Mucosa of gallbladder (tissue), 1 donor: ENCODE measurements around the gene CASS4. TPM values are rescaled to one million over a fixed set of nuclear protein-coding genes. Genes with fewer than 3 reads are reported as not detected.

Experiments
- DNase-seq: peaks from one replicate; pipeline ENCODE4 v3.0.0-alpha.2; 2020; ENCODE audit warnings: low spot score
- total RNA-seq: library from RNA; stranded (reverse); gene quantifications from one replicate; pipeline ENCODE4 v1.2.1, GENCODE V29; 2021
- donor health status: DM: no; HTN: no; CAD: no.

The CASS4 gene
- total RNA-seq, 1 donor from 2014 or later: 2.0 TPM

DNA sequence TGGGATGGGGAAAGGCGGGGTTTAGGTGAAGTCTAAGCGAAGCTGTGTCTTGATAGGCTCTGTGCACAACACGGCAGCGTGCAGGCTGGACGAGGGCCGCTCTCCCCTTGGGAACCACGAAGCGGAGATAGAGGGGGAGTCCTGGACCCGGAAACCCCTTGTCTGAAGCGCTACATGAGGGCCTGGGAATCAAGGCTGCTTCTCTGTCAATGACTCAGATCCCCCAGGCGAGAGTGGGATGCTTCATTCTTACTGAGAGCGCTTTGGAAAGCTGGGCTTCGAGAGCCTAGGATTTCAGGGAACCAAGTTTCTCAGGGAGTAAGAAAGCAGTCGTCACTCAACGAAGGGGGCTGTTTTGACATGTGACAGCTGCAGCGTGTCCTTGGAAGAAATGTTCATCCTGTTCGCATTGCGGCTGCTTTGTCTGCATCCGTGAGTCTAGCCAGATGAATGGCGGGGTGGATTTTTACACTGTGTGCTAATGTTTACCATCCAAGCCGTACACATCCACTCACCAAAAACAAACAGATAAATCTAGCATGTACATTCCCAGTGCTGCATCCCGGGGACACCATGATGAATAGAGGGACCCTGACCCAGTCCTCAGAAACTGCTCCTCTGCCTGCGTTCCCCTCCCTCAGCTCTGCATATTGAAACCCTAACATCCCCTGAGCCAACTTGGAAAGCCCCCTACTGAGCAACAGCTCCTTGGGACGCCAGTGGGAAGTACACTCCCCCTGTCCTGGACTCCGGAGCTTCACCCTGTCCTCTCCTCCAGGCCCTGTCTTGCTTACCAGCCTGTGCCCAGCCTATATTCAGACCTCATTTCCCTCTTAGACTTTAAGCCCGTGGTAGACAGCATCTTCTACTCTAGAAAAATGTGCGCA lies 31.8 kb downstream of the CASS4 start:
- no peak for DNase-seq

DNA sequence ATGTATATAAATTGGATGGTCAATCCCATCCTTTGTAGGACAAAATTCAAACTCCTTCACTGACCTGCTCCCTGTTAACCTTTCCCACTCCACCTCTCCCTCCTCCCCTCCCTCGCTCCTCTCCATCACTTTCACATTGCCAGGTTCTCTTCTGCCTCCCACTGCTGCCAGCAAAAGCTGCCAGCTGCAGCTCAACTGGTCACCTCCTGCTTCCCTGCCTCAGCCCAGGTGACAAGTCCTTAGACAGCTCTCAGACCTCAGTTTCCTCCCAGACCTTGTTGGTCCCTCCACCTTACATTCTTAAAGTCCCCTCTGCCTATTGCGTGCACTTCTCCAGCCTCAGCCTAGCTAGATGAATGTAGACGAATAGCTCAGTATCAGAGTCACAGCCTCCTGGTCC lies 33.1 kb downstream of the CASS4 start:
- DNase-seq: no peak

DNA sequence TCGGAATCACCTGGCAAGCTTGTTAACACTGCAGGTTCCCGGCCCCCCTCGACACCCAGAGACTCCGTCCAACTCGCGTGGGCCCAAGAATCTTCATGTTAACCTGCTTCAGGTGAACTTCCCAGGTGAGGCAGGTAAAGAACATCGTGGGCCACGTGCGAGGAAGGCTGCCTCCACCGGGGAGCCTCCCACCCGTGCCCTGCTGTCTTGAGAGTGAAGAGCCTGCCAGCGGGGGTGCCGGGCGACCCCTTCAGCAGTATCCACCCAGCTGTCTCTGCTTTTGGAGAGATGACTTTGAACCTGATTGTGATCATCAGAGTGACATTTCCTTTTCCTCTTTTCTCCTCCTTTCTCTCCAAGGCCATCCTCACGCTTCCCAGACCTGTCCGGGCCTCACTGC lies 33.5 kb downstream of the CASS4 start:
- DNase-seq: no peak

DNA sequence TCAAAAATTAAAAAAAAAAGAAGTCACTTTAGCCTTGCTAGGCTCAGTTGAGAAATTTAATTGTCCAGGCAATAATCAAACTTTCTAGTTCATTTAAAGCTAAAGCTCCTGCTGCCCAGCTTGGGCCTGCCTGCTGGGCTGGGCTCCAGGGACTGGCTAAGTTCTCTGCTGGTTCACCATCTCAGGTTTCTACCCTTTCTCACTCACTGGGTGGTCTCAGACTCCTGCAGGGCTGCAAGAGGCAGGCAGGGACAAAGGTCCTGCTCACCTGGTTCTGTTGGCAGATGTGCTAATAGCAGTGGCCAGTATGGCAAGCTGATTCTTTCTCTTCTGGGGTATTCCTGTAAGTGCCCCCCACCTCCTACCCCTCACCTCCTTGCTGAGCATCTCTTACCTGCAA lies 35.2 kb downstream of the CASS4 start:
- no peak for DNase-seq

DNA sequence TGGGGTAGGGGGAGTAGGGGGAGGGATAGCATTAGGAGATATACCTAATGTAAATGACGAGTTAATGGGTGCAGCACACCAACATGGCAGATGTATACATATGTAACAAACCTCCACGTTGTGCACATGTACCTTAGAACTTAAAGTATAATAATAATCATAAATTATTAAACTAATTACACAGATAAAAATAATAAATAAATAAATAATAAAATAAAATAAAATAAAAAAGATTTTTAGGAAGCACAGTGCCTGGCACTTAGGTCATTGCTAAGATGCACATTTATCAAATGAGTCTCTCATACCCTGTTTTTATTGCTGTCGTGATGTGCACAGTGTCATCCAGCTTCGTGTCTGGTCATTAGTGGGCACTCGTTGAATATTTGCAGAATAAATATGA lies 37.4 kb downstream of the CASS4 start:
- no peak for DNase-seq

DNA sequence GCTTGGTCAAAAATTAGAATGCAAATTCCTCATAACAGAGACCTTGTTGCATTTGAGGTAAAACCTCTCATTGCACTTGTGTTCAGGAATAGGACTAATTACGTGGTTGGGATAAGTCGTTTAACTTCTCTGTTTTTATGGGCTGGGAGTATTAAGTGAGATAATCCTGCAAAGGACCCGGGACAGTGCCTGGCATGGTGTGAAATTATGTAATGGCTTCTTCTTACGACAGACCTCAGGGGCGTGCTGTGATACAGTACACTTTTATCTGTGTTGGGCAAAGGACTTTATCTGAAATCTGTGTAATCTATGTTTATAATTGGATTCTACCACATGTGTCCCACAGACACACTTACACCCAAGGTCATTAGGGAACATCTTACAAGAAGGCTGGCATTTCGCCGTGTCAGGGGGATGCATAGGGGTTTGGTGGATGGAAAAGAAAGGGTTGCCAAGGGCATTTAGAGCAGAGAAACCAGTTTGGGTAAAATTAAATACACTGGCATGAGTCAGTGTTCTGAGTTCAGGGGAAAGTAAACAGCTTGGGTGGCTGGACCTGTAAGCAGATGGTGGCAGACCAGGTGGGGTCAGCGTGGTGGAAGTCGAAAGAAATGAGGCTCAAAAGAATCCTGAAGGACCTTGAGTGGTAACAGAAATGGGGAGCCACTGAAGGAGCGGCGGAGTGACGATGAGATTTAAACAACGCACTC lies 39.2 kb downstream of the CASS4 start:
- no peak for DNase-seq

DNA sequence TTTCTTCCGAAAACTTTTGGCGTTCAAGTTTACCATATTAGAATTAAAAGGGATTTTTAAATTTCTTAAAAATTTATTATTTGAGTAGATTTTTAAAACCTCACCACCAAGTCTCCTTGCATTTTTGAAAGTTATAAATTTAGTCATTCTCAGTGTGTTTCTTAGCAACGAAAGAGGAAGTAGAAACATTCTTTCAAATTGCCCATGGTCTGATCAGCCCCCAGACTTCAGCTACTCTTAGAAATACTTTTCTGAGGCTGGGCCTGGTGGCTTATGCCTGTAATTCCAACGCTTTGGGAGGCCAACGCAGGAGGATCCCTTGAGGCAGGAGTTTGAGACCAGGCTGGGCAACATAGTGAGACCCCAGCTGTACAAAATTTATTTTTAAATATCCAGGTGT lies 41.3 kb downstream of the CASS4 start:
- no peak for DNase-seq

DNA sequence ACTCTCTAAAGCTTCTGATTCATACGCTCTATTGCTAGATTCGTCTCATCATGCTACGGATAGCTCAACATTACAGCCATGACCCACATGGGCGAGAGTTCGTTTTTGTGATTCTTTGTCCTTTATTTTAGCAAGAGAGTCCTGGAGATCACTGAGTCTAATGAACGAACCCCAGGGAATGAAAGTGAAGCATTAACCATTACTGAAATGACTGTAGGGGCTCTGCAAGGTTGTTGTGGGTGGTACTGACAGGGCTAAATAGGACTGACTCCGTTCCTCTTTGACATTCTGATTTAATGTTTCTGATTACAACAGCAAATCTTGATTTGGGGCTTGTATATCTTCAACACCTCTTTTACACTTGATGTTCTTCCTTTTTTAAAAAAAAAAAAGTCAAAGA lies 42.7 kb downstream of the CASS4 start:
- no peak for DNase-seq

DNA sequence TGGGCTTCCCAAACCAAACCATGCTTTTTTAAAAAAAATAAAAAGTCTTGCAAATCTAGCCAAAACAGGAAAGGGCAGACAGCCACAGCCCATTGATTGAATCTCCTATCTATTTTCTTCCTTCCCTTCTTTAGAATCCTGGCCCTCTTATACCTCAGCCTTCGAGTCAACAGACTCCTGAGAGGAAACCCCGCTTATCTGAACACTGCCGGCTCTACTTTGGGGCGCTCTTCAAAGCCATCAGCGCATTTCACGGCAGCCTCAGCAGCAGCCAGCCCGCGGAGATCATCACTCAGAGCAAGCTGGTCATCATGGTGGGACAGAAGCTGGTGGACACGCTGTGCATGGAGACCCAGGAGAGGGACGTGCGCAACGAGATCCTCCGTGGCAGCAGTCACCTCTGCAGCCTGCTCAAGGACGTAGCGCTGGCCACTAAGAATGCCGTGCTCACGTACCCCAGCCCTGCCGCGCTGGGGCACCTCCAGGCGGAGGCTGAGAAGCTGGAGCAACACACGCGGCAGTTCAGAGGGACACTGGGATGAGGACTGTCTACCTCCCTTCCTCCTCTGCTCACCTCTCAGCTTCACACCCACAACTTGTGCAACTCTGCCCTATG lies 46.3 kb downstream of the CASS4 start:
- no peak for DNase-seq

DNA sequence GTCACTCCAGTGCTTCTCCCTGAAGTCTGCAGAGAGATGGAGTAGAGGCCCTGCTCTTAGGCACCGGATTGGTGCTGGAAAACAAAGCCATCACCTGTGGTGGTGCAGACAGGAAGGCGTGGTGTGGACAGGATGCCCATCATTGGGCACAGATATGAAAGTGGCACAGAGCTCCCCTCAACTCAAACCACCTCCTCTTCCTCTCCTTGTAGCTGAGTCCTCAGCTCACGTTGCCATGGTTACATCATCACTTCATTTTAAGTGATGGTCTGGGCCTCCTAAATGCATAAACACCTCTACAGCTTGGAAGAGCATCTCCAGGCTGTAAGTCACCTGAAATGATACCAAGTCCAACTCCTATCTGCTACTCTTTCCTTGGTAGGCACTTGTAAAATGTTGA lies 48.4 kb downstream of the CASS4 start:
- no peak for DNase-seq

DNA sequence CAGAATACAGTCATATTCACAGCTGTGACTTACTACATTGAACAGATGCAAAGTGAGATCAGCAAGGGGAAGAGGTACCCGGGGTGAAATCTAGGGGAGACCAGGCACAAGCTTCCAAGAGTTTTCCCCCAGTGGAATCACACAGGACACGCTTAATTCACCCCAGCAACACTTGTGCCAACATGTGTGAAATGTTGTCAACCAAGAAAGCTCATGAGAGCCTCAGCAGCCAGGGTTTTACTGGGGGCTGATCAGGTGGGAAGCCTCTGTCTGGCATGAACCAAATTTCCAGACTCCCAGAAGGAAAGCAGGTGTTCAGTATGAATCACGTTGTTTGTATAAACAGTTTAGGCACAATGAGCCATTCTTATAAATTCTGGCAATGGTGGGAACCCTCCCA lies 49.5 kb downstream of the CASS4 start:
- DNase-seq: no peak

DNA sequence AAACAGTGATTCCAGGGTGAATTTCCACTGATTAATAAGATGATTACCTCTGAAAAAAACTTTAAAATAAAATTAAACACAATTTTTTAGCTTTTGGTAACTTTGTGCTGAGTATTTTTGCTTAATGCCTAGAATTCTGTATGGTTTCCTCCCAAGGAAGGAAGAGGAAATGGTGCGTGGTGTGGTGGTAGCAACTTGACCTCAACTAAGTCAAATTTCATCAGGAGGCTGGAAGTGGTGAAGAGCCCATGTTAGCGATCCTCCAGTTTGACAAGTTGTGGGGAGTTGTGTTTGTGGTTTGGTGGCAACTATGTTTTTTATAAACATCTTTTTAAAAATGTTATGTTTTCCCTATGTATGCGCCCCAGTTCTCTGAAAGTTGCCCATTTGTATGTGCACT lies 51.4 kb downstream of the CASS4 start:
- no peak for DNase-seq

DNA sequence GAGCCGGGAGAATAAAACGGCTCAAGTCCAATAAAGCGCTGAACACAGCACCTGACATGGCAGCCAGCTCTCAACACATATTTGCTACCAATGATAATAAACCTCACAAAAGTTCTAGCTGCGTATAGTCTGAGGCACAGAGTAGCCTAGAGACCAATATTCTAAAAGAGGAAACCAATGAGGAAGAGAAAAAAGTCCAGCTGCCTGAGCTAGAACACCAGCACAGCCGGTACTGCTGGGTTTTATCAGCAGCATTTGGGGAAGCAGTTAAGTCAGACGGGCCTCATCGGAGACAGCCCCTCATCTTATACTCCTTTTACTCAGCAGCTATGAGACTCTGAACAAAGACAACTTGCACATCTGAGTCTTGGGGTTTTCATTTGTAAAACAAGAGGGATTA lies 53.9 kb downstream of the CASS4 start:
- no peak for DNase-seq

DNA sequence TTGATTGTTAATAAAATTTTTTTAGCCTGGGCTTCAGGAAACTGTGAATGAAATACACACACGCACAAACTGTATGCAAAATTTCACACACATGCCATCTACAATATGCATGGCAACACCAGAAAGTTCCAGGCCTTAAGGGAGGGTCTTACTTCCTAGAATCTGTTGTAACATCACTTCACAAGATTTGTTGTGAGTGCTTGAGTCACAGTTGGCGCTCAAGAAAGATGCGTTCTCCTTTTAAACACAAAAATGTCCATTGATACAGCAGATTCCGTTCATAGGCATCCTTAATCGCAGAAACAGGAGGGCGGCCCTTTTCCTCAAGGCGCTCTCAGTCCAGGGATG lies 55.9 kb downstream of the CASS4 start:
- DNase-seq: no peak

DNA sequence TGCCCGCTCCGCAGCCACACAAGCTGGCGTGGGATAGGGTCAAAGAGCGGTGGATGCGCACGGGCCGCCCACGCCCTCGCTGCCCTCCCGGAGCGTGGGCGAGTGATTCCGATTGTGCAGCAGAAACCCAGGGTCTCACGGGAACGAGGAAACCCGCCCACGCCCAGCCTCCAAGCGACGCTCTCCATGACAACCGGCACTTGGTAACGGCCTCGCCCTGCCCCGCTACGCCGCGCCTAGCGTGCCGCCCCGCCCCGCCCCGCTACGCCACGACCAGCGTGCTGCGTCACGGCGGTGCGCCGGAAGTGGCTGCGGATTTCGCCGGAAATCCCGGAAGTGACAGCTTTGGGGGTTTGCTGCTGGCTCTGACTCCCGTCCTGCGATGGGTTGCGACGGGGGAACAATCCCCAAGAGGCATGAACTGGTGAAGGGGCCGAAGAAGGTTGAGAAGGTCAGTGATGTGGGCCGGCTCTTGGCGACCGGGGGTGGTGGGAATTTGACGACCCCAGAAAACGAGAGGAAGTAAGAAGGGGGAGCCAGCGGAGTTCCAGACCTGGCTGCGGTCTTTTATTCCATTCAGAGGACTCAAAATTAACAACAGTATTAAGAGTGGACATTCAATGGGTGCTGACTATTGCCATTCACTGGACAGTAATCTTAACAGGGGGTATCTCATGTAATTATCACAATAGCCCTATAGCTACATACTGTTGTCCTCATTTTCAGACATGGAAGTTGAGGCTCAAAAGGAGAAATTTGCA lies 56.4 kb downstream of the CASS4 start, which contains the start of gene RTF2:
Gene RTF2, plus strand, starts transcription at position 312 of the 761 bp plus-strand sequence. Its CDS starts 71 bp downstream, at position 383.
- DNase-seq: peak; percentile 95

DNA sequence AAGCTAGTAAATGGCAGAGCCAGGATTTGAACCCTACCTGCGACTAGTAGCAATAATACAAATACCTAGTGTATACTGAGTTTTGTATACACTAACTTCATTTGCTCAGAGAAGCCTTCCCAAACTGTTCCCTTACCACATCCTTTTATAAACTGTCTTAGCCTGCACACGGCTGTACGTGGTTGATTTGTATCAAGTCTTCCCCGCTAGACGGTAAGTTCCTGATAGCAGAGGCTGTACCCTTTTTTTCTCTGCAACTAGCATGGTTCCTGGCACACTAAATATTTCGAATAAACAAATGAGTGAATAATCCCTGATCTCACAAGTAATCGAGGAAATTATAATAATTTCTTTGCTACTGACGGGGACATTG lies 57.0 kb downstream of the CASS4 start:
- no peak for DNase-seq

DNA sequence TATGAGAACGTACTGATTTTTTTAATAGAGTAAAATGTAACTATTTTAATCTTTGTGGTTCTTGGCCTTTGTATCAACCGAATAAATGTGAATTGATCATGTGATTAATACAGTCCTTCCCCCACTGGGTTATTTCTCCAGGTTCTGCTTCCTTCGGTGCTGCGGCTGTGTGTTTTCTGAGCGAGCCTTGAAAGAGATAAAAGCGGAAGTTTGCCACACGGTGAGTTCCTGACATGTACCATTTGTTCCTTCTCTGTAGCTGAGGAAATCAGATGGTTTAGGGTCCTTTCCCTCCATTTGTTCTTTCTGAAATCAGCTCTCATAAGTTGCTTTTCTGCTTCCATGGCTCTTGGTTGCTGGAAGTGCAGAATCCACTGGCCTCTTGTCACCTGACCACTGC lies 71.9 kb downstream of the CASS4 start:
- DNase-seq: no peak

DNA sequence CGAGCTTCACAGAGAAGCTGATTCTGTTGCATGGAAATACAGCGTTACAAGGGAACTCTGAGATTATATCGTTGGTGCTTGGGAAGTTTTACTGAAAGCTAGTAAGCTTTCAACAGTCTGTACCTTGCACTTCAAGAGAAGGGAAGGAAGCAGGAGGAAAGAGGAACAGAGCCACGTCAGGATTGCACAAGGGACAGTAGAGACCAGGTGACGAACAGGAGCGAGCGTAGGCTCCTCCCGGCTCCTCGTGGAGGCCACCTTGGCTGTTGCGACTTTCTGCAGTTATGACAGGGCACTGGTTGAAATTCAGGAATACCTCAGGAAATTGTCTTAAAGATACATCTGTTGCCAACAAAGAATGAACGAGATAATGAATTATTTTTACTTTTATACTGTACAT lies 75.2 kb downstream of the CASS4 start:
- DNase-seq: no peak

DNA sequence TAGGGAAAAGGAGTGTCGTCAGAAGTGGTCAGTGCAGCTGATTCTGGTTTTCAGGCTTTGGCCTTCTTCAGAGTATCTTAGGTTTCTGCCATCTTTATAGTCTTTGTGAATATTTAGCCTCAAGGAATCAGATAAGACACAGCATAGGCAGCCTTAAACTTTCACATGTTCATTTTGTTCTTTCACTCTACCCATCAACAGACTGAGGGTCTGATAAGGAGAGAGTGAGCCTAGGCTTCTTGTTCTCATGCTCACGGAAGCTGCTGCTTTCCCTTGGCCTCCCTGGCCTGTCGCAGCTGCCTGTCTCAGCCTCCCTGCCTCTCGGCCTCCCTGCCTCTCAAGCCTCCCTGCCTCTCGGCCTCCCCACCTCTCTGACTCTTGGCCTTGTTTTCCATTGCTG lies 76.5 kb downstream of the CASS4 start:
- no peak for DNase-seq

DNA sequence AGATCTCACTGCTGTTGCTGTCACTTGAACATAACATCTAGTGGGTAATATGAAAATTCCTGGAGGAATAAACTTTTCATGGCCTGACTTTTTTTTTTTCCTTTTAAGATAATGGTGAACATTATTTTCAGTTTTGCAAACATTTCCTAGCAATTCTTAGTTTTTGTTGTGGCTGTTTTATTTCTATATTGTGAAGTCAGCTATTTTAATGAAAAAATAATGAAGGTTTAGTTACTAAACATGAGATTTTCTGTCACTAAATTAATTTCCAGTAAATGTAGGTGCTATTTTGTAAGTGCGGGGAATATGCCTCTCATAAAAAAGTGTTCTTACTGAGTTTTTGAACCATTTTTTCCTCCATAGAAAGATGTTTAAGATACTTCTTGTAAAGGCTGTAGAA lies 89.1 kb downstream of the CASS4 start:
- DNase-seq: no peak

DNA sequence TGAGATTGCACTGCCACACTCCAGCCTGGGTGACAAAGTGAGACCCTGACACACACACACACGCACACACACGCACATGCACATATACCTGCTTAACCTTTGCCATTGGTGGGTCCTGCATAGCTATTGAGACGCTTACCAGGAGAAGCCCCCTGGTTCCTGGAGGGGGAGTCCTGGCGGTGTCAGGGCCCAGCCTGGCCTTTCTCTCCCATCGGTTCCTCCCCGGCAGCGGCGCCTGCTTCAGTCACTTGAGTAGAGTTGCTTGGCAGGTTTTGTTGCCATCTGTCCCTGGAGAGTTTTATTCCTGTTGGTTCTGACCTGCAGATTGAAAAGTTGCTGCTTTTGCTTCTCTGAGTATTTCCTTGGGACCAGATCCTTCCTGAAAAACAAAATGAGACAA lies 91.9 kb downstream of the CASS4 start:
- no peak for DNase-seq

DNA sequence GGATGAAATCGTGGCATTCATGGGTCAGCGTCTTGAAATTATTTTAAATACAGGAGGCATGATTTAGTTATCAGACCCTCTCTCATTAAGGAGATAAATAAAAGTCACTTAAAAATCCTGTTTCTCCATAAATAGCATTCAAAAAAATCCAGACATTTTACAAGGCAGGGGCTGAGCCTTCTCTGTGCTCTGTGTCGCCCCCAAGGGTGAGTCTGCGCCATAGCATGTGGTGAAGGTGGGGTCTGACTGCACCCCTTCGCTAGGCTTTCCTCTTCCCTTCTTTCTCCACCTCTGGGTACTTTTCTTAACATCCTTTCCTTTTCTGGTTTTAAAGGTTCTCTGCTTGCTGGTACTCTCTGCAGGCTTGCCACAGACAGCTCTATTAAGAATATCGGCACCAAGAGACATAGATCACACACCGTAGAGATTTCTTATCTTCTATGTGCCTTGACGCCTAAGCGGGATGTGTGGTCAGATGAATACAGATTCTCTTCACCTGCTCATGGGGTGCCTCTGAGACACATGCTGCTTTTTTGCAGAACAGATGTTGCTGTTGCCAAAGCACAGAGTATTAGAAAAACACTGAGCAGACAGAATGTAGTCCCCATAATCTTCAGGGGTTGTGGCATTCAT lies 92.4 kb downstream of the CASS4 start:
- no peak for DNase-seq
